ENCODE measurements around the gene PCDHB8. TPM values are rescaled to one million over a fixed set of nuclear protein-coding genes. Genes with fewer than 3 reads are reported as not detected.
"Not testable (repeated sequence)": the region's sequence is repeated elsewhere in the genome, so short reads cannot be mapped to it uniquely, and the experiment has no call there.

Gene PCDHB8
- total RNA-seq, 1 donor from 2014 or later, result 0.25 TPM

DNA sequence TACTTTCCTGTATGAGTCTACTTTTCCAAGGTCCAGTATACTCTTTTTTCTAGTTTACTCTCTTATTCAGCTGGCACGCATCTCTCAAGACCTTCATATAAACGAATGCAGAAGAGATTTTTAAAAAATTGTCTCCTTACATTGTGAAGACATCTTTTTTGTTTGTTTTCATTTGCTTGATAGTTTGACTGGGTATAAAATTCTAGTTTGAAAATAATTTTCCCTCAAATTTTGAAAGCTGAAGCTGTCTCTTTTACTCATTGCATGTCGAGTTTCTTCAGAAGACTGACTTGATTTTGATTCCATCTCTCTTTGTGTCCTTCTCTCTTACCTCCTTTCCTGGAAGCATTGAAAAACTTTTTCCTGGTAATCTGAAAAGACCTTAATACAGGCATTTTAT is 18.8 kb downstream of the PCDHB8 start:
- Histone ChIP-seq H3K36me3 (no peaks in the 10 kb centered on the region), H3K27me3 (no peaks in the 10 kb centered on the region), H3K4me3 (no peak overlapping the region), H3K4me1 (no peaks in the 10 kb centered on the region), H3K9me3 (peaks cover 24% of the 10 kb centered on the region), H3K27ac (no peak overlapping the region)
- TF ChIP-seq POLR2AphosphoS5 (IDR thresholded peaks at IDR 0.05; ENCODE audit: insufficient read depth in 1 of 2, low read depth in 1 of 2) (no peak), POLR2A (IDR thresholded peaks at IDR 0.05) (no peak)
- TF ChIP-seq, protein P1, sequence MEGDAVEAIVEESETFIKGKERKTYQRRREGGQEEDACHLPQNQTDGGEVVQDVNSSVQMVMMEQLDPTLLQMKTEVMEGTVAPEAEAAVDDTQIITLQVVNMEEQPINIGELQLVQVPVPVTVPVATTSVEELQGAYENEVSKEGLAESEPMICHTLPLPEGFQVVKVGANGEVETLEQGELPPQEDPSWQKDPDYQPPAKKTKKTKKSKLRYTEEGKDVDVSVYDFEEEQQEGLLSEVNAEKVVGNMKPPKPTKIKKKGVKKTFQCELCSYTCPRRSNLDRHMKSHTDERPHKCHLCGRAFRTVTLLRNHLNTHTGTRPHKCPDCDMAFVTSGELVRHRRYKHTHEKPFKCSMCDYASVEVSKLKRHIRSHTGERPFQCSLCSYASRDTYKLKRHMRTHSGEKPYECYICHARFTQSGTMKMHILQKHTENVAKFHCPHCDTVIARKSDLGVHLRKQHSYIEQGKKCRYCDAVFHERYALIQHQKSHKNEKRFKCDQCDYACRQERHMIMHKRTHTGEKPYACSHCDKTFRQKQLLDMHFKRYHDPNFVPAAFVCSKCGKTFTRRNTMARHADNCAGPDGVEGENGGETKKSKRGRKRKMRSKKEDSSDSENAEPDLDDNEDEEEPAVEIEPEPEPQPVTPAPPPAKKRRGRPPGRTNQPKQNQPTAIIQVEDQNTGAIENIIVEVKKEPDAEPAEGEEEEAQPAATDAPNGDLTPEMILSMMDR (IDR thresholded peaks at IDR 0.05), result no peak
- no peak for DNase-seq (ENCODE audit: extremely low spot score in 2 of 2)
- intact Hi-C loops (cut with DNase I), result no loop called here

DNA sequence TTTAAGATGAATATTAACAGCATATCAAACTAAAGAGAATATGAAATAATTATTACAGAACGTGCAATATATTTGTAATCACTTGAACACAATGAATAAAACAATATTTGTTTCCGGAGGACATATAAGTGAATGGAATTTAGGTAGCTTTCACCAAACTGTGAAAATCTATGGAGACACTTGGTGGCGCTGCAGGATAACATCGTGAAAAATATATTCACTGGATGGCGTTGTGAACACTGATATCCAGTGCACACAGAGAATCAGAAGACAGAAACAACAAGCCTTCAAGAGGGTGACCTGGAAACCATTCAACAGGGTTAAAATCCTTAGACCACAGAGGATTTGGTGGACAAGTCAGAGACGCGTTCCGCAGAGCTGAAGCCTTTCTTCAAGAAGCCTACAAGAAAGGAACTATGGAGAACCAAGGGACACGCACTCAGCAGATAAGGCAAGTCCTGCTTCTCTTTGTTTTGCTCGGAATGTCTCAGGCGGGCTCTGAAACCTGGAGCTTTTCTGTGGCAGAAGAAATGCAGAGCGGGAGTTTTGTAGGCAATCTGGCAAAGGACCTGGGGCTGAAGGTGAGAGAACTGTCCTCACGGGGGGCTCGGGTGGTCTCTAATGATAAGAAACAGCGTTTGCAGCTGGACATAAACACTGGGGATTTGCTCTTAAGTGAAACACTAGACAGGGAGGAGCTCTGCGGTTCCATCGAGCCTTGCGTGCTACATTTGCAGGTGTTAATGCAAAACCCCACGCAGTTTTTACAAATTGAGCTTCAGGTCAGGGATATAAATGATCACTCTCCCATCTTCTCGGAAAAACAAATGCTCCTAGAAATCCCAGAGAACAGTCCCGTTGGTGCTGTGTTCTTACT is 22.0 kb downstream of the PCDHB8 start, which contains the start of gene PCDHB11:
PCDHB11 (plus strand) TSS at position 269 of the 877 bp plus-strand sequence; CDS start at position 417, 148 bp downstream.
- no peaks in the 10 kb centered on the region for H3K4me1 ChIP-seq
- no peaks in the 10 kb centered on the region for H3K36me3 ChIP-seq
- peaks cover 28% of the 10 kb centered on the region for H3K9me3 ChIP-seq
- no peak within 1 kb of the TSS for H3K4me3 ChIP-seq
- H3K27me3 ChIP-seq, result no peaks in the 10 kb centered on the region
- no peak within 1 kb of the TSS for H3K27ac ChIP-seq
- DNase-seq (ENCODE audit: extremely low spot score in 2 of 2), result no peak
- intact Hi-C loops (cut with DNase I), result no loop called here
- TF ChIP-seq POLR2A (IDR thresholded peaks at IDR 0.05) (no peak), POLR2AphosphoS5 (IDR thresholded peaks at IDR 0.05; ENCODE audit: insufficient read depth in 1 of 2, low read depth in 1 of 2) (no peak)
- TF ChIP-seq, protein P1 (IDR thresholded peaks at IDR 0.05), result no peak

DNA sequence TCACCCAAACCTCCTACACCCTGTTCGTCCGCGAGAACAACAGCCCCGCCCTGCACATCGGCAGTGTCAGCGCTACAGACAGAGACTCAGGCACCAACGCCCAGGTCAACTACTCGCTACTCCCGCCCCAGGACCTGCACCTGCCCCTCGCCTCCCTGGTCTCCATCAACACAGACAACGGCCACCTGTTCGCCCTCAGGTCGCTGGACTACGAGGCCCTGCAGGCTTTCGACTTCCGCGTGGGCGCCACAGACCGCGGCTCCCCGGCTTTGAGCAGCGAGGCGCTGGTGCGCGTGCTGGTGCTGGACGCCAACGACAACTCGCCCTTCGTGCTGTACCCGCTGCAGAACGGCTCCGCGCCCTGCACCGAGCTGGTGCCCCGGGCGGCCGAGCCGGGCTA is 23.5 kb downstream of the PCDHB8 start:
- H3K4me1 ChIP-seq; H3K27me3 ChIP-seq; H3K4me3 ChIP-seq; H3K36me3 ChIP-seq; DNase-seq (ENCODE audit: extremely low spot score in 2 of 2); H3K27ac ChIP-seq; intact Hi-C loops (cut with DNase I): not testable (repeated sequence)
- peaks cover 24% of the 10 kb centered on the region for H3K9me3 ChIP-seq

DNA sequence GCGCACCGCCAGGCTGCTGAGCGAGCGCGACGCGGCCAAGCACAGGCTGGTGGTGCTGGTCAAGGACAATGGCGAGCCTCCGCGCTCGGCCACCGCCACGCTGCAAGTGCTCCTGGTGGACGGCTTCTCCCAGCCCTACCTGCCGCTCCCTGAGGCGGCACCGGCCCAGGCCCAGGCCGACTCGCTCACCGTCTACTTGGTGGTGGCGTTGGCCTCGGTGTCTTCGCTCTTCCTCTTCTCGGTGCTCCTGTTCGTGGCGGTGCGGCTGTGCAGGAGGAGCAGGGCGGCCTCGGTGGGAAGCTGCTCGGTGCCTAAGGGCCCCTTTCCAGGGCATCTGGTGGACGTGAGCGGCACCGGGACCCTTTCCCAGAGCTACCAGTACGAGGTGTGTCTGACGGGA is 24.1 kb downstream of the PCDHB8 start:
- H3K27ac ChIP-seq; intact Hi-C loops (cut with DNase I); H3K4me1 ChIP-seq; H3K36me3 ChIP-seq; H3K27me3 ChIP-seq; H3K4me3 ChIP-seq; DNase-seq (ENCODE audit: extremely low spot score in 2 of 2): not testable (repeated sequence)
- H3K9me3 ChIP-seq, result peaks cover 24% of the 10 kb centered on the region

DNA sequence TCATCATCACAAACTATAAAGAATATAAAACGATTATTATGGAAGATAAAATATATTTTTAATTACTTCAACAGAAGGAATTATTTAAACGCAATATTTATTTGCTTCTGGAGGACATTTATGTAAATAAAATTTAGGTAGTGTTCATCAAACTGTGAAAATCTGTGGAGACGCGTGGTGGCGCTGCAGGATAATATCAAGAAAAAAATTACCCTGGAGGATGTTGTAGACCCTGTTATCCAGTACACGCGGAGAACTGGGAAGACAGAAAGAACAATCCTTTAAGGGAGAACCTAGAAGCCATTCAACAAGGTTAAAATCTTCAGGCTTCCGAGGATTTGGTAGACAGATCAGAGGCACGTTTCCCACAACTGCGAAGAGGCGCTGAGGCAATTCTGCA is 30.9 kb downstream of the PCDHB8 start, which contains the start of gene PCDHB12:
PCDHB12 (plus strand) TSS at position 242 of the 400 bp plus-strand sequence. CDS start 189 bp downstream, outside the sequence.
- peak within 1 kb of the TSS; percentile 2 to 22 for H3K4me3 ChIP-seq
- no peaks in the 10 kb centered on the region for H3K36me3 ChIP-seq
- H3K9me3 ChIP-seq, result peaks cover 13% of the 10 kb centered on the region
- intact Hi-C loops (cut with DNase I), result no loop called here
- no peak for DNase-seq (ENCODE audit: extremely low spot score in 2 of 2)
- H3K4me1 ChIP-seq, result no peaks in the 10 kb centered on the region
- H3K27ac ChIP-seq, result no peak within 1 kb of the TSS
- H3K27me3 ChIP-seq, result no peaks in the 10 kb centered on the region
- TF ChIP-seq, protein P1 (IDR thresholded peaks at IDR 0.05), result no peak
- TF ChIP-seq POLR2AphosphoS5 (IDR thresholded peaks at IDR 0.05; ENCODE audit: insufficient read depth in 1 of 2, low read depth in 1 of 2), result no peak
- TF ChIP-seq POLR2A (IDR thresholded peaks at IDR 0.05), result no peak

DNA sequence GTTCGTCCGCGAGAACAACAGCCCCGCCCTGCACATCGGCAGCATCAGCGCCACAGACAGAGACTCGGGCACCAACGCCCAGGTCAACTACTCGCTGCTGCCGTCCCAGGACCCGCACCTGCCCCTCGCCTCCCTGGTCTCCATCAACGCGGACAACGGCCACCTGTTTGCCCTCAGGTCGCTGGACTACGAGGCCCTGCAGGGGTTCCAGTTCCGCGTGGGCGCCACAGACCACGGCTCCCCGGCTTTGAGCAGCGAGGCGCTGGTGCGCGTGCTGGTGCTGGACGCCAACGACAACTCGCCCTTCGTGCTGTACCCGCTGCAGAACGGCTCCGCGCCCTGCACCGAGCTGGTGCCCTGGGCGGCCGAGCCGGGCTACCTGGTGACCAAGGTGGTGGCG is 32.7 kb downstream of the PCDHB8 start:
- peaks cover 14% of the 10 kb centered on the region for H3K9me3 ChIP-seq
- intact Hi-C loops (cut with DNase I); H3K4me1 ChIP-seq; H3K27me3 ChIP-seq; H3K27ac ChIP-seq; H3K36me3 ChIP-seq; H3K4me3 ChIP-seq; DNase-seq (ENCODE audit: extremely low spot score in 2 of 2): not testable (repeated sequence)

DNA sequence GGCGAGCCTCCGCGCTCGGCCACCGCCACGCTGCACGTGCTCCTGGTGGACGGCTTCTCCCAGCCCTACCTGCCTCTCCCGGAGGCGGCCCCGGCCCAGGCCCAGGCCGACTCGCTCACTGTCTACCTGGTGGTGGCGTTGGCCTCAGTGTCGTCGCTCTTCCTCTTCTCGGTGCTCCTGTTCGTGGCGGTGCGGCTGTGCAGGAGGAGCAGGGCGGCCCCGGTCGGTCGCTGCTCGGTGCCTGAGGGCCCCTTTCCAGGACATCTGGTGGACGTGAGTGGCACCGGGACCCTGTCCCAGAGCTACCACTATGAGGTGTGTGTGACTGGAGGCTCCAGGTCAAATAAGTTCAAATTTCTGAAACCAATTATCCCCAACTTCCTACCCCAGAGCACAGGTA is 33.3 kb downstream of the PCDHB8 start:
- H3K4me1 ChIP-seq; DNase-seq (ENCODE audit: extremely low spot score in 2 of 2); H3K4me3 ChIP-seq; H3K27me3 ChIP-seq; intact Hi-C loops (cut with DNase I); H3K27ac ChIP-seq; H3K36me3 ChIP-seq: not testable (repeated sequence)
- H3K9me3 ChIP-seq, result peaks cover 13% of the 10 kb centered on the region

DNA sequence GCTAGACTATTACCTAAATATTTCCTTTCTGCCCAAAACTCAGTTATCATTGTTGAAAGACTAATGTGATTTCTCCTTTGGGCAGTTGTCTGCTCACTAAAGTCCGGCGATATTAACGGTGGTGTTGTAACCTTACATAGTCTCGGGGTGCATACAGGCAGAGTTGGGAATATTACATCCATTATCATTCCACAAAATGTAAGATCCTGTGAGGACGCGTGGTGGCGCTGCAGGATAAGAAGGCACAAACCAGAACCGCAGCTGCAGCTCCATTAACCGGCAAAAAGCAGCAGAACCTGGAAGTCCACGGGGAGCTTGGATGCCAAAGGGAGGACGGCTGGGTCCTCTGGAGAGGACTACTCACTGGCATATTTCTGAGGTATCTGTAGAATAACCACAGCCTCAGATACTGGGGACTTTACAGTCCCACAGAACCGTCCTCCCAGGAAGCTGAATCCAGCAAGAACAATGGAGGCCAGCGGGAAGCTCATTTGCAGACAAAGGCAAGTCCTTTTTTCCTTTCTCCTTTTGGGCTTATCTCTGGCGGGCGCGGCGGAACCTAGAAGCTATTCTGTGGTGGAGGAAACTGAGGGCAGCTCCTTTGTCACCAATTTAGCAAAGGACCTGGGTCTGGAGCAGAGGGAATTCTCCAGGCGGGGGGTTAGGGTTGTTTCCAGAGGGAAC is 36.2 kb downstream of the PCDHB8 start, which contains the start of gene PCDHB13:
PCDHB13 (plus strand) TSS at position 264 of the 684 bp plus-strand sequence; CDS start at position 469, 205 bp downstream.
- H3K36me3 ChIP-seq; H3K27me3 ChIP-seq; DNase-seq (ENCODE audit: extremely low spot score in 2 of 2); H3K4me1 ChIP-seq; intact Hi-C loops (cut with DNase I); H3K27ac ChIP-seq: not testable (repeated sequence)
- Histone ChIP-seq H3K4me3 (peak within 1 kb of the TSS in 1 of 2 donors; percentile 11), H3K9me3 (peaks cover 22% of the 10 kb centered on the region)

DNA sequence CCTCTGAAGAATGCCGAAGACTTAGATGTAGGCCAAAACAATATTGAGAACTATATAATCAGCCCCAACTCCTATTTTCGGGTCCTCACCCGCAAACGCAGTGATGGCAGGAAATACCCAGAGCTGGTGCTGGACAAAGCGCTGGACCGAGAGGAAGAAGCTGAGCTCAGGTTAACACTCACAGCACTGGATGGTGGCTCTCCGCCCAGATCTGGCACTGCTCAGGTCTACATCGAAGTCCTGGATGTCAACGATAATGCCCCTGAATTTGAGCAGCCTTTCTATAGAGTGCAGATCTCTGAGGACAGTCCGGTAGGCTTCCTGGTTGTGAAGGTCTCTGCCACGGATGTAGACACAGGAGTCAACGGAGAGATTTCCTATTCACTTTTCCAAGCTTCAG is 37.0 kb downstream of the PCDHB8 start:
- H3K27me3 ChIP-seq; H3K27ac ChIP-seq; H3K4me3 ChIP-seq; intact Hi-C loops (cut with DNase I); DNase-seq (ENCODE audit: extremely low spot score in 2 of 2); H3K4me1 ChIP-seq; H3K36me3 ChIP-seq: not testable (repeated sequence)
- H3K9me3 ChIP-seq, result peaks cover 28% of the 10 kb centered on the region
